Gastrocnemius medialis (tissue), 4 donors: ENCODE results near the gene KIAA1217.

ENCODE experiments used
- CTCF ChIP-seq, 5 experiments: fragments of 450-650 bp in 3 of 5; fragments of 200-600 bp in 2 of 5; sonication (generic) in 2 of 5; IDR thresholded peaks in 4 of 5; conservative IDR thresholded peaks in 1 of 5; 1 replicate in 4 of 5; 2 replicates in 1 of 5; pipeline ENCODE4 v1.5.1; 2016 to 2019; ENCODE audit warnings: antibody characterized with exemption in 5 of 5, mild to moderate bottlenecking in 3 of 5, moderate library complexity in 3 of 5
- POLR2A ChIP-seq, 2 donors: fragments of 450-650 bp; IDR thresholded peaks; one replicate each; pipeline ENCODE4 v1.6.1; 2017; ENCODE audit warnings: antibody characterized with exemption in 2 of 2, mild to moderate bottlenecking in 2 of 2, moderate library complexity in 2 of 2

- TF ChIP-seq CTCF (IDR thresholded peaks at IDR 0.05 in 4 of 5, conservative IDR thresholded peaks at IDR 0.05 in 1 of 5) (no peak), POLR2A (IDR thresholded peaks at IDR 0.05) (no peak)
Measured at GRCh38 chr10:24475598-24475997, 266.7 kb downstream of the KIAA1217 start.
